NCI-H82 treated with DMSO at 0.1 percent for 48 hours (cell line): ENCODE data around the gene HSPBAP1.
"Not testable (repeated sequence)": the region's sequence is repeated elsewhere in the genome, so short reads cannot be mapped to it uniquely, and the experiment has no call there.

Source experiments
- DNase-seq: peaks from one replicate; lab custom pipeline; 2025; ENCODE audit not compliant: unreplicated experiment; lab: John Stamatoyannopoulos, UW

The HSPBAP1 gene

DNA sequence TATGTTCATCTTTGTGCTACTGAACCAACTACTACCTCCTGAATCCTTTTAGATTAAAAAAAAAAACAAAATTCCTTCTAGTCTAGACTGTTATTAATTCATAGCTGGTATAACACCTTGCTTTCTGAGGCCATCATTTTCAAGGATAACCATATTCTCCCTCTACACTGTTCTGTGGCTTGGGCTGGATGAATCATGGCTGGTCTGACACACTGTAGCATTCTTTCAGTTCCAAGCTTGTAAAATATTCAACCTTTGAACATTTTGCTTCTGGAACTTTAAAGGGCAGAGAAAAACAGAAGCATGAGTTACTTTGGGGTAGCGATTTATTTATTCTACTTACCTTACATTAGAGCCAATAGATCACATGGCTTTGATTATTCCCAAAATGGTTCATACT, 7.6 kb downstream of the HSPBAP1 start:
- no peak for DNase-seq

DNA sequence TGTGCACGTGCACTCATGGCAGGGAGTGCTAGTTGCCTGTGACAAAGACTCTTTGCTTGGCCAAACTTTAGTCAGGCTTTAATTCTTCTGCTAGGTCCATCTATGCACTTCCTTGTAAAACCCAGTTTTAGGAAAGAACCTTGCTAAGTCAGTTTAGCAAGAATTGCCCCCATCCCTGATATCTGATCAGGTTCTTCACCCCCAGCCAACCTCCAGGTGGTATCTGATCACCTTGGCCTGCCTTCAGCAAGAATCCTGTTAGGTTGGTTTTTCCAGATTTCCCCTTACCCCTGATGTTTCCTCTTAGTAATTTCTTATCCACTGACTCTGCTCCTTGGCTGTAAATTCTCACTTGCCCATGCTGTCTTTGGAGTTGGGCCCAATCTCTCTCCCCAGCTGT, 8.4 kb downstream of the HSPBAP1 start:
- no peak for DNase-seq

DNA sequence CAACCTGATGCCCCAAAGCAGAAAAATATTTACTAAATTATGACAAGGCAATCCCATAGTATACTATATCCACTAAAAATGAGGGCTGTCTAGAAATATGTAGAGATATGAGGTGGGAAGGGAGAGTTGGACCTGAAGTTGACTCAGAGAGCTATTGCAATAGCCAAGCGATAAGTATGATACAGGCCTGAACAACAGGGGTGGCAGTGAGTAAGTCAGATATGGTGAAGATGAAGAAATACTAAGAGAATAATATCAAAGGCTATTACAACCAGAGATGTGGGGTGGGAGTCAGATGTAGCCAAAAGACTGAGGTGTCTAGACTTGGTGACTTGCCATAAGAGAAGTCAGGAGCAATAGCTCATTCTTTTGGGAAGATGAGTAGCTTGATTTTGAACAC, 9.2 kb downstream of the HSPBAP1 start:
- no peak for DNase-seq

DNA sequence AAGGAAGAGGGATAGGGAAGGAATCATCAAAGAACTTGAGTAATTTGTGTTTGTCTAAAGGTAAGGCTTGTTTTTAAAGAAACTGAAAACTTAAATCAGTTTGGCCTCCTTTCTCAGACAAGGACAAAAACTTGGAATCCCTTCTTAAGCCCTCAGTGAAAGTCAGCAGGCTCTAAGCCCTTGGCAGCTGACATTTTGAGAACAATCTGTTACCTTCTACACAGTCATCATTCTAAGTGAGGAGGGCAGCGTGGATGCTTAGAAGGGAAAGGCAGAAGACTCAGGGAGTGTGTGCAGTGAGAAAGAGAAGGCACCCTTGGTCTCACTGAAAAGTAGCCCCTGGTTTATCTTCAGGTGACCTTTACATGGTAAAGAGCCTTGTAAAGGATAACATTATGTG, 10.8 kb downstream of the HSPBAP1 start:
- DNase-seq = no peak

DNA sequence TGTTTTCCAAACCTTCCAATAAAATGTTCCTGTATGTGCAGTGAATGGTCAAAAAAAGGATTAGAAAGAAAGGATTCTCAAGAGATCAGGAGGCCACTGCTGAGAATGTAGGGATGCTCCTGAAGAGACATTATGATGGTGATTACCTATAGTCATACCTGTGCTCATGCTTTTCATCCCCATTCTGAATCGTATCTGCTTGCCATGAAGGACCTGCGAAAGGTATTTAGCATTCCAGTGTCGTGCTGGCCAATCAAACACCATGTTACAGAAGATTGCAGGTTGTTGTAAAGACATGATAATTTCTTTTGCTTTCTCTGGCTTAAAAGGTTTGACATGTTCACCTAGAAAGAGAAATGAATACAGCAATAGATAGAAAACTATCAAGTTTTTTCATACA, 16.1 kb downstream of the HSPBAP1 start:
- DNase-seq = no peak

DNA sequence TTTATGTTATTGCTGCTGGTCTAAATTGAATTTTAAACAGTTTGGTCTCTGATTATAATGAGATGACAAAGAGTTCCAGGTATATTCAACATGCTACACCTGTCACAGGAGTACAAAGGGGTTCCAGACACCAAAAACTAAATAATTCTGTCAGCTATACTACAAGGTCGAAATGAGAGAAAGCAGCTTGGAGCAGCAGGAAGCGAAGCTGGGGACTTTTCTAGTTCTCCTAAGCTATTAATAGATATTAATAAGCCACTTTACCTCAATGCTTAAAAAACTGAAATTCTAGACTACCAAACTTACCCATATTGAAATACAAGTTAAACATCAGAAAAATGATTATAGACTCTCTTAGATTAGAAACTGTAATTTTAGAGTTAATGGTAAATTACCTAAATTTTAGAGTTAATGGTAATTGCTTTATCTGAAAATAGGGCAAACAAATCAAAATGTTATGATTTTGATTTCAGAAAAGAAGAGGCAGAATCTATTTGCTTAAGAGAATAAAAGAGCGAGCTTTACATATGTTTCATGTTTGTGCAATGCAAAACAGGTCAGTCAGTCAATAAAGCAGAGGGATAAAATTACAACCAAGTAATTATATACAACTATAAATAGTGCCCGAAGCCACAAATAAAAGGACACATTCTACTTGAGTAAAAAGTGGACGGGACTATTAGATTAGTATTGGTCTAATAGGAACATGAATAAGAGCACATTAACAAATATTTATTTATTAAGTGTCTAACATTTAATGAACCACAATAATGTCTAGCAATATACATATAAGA, 16.8 kb downstream of the HSPBAP1 start:
- no peak for DNase-seq

DNA sequence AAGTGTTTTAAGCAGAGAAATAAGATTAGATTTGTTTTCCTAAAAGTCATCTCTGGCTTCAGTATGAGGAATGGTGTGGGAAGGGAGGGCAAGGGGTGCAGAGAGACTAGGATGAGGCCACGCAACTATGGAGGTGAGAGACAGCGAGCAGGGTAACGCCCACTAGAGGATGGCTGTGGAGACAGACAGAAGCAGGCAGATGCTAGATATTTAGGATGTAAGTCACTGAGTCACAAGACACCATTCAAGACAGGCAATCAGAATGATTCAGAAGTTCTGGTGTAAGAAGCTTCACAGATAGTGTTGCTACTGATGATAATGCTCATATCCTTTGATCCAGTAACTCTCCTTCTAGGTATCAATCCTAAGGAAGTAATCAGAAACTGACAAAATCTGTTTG, 19.1 kb downstream of the HSPBAP1 start:
- no peak for DNase-seq

DNA sequence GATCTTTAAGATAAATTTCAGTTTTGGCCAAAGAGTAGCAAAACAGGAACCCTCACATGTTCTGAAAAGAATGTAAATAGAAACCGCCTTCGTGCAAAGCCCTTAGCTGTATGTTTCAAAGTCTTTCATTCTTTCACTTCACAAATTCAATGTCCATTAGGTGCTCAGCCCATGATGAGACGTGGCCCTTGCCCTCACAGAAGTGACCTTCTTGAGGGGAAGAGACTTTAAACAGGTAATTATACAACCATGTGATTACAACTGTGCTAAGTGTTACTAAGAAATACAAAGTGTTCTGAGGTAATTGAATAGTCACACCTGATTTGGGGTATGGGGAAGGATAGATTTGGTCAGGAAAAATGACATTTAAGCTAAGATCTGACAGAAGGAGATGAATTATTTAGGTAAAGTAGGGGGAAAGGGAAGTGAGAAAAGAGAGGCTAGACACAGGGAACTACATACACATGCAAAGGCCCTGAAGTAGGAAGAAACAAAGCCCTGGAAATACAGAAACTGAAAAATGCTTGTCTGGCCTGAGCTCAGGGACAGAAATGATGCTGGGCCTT, 19.6 kb downstream of the HSPBAP1 start:
- DNase-seq = no peak

DNA sequence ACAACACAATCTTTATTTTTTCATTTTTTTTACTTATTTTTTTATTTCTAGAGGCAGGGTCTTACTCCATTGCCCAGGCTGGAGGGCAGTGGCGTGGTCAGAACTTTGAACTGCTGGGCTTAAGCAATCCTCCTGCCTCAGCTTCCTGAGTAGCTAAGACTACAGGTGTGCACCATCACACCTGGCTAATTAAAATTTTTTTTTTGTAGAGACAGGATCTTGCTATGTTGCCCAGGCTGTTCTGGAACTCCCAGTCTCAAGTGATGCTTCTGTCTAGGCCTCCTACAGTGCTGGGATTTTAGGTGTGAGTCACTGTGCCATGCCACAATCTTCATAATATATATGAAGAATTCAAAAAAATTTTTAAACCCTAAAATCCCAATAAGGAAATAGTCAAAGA, 20.8 kb downstream of the HSPBAP1 start:
- no peak for DNase-seq

DNA sequence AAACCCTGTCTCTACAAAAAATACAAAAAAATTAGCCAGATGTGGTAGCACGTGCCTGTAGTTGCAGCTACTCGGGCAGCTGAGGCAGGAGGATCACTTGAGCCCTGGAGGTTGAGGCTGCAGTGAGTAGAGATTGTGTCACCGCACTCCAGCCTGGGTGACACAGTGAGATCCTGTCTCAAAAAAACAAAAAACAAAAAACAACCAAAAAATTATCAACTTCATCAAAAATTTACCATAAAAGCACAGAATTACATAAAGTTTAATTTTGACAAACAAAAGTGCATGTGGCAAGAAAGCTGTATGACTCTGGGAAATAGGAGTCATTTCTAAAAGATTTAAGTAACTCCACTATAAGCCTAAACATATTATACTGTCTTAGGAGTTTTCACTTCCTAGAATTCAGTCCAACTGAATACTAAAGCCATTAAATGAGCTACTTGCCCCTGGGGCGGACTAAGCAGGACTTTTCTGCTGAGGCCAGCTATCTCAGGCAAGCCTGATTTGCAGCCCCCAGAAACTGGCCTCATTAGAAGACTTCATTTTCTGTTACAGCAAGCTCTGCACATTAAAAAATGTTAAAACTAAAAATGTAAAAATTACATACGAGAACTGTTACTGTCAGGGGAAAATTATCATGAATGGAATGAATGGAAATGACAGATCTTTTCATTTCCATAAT, 23.0 kb downstream of the HSPBAP1 start:
- DNase-seq = no peak

DNA sequence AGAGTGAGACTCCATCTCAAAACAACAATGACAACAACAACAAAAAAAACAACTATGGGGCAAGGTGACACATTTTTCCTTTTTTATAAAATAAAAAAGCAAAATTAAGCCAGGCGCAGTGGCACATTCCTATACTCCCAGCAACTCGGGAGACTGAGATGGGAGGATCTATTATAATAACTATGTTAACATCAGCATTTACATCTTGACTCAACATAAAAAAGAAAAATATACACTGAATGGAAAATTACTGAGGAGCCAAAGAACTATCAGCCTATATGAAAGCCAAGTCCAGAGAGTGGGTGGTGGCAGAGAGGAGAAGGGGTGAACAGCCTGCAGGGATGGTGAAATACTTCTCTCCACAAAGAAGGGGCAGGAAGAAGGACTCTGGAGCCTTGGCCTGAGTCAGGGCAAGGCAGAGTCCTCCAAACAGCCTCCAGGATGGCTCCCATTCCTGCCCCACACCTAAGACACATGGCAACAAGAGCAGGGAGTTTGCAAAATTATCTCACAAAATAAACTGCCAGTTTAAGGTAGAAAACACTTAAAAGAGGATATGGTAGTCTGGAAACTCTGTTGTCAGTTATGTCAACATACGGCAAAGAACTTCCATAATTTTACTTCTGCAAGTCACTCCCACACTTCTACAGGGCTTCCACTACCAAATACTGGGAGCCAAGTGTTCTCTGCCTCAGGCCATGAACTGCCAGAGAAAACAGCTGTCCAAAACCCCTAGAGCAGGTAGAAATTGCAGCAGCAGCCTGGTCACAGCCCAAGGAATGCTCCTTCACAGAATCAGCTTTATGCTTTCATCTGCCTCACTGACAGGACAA, 25.9 kb downstream of the HSPBAP1 start:
- no peak for DNase-seq

DNA sequence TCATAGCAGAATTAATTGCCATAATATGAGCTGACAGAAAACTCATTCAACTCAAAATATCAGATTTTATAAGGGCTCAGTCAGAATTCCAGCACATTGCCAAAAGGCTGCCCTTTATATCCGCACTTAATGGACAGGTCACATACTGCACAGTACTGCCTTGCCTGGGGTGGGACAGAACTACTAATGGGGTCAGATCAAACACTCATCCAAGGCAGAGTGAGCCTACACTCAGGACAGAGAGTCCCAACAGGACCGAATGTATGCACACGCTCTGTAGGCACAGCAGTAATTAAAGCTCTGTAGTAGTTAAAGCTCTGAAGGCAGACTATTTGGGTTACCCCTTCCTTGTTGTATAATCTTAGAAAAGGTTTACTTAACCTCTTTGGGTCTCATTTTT, 27.2 kb downstream of the HSPBAP1 start:
- DNase-seq = no peak

DNA sequence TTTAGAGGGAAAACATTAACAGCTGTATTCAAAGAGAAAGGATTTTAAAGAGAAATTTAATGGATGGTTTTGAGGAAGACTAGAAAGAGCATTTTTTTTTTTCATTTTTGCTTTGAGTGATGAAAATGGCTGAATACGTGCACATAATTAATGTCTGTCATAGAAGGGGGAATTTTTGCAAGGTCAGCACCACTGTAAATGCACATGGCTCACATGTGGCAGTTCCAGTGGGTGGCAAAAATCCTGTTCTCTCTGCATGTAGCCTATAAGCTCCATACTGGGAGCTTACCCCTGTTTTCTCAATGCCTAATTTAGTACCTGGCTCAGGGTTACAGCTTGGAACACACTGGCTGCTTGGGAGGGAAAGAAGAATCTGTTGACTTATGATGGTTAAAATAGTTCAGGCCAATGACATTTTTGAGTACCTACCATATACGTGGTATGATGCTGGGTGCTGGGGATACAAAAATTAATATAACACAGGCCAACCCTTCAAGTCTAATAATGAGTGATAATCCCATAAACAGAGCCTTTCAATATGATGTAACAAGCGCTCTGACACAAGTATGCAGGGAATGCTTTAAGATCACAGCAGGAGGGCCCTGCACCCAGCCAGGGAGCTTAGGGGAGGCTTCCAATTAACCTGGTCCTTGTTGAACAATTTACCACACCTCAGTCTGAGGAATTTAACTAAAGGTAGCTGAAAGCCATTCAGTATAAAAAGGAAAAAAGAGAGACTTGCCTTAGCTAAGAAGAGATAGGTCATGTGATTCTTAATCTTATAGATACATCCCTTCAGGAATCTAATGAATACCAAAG, 33.0 kb downstream of the HSPBAP1 start:
- no peak for DNase-seq

DNA sequence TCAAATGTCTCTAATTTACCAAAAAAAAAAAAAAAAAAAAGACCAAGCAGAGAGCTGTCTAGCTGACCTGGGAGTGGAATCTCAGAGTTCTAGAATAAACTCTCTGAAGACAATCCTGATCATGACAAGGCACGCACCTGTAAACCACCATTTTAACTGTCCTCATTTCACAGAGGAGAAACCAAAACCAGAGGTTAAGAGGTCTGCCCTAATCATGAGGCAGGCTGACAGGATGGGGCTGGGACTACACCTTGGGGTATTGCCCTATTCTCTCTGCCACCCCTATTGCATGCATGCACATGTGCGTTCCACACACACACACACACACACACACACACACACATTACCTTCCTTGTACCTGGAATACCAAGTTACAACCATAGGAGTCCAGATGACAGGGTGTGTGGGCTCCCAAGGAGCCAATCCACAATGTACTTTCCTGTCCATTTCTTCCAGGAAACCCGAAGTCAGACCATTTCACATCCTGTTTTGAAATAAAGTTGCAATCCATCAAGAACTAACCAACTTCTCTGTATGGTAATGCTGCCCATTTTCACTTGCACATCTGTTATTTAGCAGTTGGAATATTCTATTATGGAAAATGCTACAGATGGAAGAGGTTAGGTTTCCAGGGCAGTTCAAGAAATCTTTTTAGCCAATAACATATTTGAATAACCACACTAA, 34.6 kb downstream of the HSPBAP1 start:
- no peak for DNase-seq

DNA sequence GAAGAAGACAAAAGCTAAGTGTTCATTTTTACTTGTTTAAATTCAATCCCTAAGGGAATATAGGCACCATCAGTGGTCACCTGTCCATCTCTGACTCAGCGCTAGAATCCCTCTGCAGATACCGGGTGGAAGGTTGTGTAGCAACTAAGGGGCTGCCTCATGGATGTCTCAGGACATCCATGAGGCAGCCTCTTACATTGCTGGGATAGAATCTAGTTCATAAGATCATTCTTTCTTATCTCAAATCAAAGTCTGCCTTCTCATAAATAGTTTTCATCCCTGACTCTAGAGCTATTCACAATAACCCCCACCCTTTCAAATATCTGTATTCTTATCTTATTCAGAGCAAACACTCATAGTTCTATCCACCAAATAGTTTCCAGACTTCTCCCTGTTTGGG, 38.1 kb downstream of the HSPBAP1 start:
- no peak for DNase-seq

DNA sequence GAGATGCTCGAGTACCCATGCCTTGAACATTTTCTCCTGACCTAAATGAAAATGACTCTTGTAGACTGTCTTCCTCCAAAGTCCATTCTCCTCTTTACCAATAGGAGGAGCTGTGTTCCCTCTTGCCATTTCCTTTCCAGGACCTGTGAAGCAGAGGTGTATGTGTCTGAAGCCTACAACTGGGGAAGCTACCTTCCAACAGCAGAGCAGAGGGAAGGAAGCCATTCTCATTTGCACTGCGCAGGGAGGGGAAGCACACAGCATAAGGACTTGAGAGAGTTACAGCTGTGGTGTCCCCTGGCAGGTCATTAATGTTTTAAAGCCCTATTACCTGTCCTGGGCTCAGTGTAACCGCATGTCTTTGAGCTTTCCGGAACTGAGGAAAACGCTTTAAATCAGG, 38.7 kb downstream of the HSPBAP1 start:
- DNase-seq = no peak

DNA sequence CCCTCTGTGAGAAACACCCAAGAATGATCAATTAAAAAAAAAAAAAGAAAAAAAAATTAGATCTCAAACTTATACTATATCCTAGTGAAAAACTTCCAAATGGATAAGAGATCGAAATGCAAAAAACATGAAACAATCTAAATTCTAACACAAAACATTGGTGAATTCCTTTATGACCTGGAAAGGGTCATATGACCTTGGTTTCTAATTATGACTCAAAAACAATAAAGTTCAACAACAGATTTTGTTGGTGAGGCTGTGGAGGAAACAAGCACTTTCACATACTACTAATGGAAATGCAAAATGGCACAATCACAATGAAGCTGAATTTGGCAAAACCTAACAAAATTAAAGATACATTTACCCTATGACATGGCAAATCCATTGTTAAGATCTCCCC, 45.3 kb downstream of the HSPBAP1 start:
- DNase-seq = no peak

DNA sequence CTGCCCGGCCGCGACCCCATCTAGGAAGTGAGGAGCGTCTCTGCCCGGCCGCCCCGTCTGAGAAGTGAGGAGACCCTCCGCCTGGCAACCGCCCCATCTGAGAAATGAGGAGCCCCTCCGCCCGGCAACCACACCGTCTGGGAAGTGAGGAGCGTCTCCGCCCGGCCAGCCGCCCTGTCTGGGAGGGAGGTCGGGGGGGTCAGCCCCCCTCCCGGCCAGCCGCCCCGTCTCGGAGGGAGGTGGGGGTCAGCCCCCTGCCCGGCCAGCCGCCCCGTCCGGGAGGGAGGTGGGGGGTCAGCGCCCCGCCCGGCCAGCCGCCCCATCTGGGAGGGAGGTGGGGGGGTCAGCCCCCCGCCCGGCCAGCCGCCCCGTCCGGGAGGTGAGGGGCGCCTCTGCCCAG, 46.3 kb downstream of the HSPBAP1 start:
- DNase-seq = not testable (repeated sequence)

DNA sequence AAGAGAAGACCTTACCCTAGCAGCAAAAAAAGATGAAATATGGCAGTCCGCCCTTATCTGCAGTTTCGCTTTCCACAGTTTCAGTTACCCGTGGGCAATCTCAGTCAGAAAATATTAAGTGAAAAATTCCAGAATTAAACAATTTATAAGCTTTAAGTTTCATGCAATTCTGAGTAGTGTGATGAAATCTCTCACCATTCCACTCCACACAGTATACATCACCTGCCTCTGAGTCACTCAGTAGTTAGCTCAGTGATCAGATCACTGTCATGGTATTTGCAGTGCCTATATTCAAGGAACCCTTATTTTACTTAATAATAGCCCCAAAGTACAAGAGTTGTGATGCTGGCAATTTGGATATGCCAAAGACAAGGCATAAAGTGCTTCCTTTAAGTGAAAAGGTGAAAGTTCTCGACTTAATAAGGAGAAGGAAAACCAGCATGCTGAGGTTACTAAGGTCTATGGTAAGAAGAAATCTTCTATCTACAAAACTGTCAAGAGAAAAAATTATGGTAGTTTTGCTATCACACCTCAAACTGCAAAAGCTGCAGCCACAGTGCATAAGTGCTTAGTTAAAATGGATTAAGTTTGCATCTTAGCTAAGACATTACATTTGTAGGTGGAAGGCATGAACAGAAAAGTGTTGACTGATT, 48.1 kb downstream of the HSPBAP1 start:
- no peak for DNase-seq
